Measurements from ENCODE around the gene HIGD1A. TPM values are rescaled to one million over a fixed set of nuclear protein-coding genes. Genes with fewer than 3 reads are reported as not detected.

Gene HIGD1A
- polyA plus RNA-seq, 1 donor (not counting 4 experiments of a cell fraction or from before 2014, with no cell fraction given) = 443 TPM

GRCh38 chr3:42749753-42750231 is 54.5 kb downstream of the HIGD1A start:
- TF ChIP-seq CTCF (optimal IDR thresholded peaks at IDR 0.05 in 1 of 3, IDR thresholded peaks at IDR 0.05 in 1 of 3, conservative IDR thresholded peaks at IDR 0.05 in 1 of 3; ENCODE audit: extremely low read depth in 1 of 3, insufficient read depth in 2 of 3, low read length in 3 of 3) (peak; percentile 57 to 70 (median 65)), EZH2 (IDR thresholded peaks at IDR 0.05; ENCODE audit: low read length) (no peak)
- no peaks in the 10 kb centered on the region for H3K36me3 ChIP-seq (ENCODE audit: control insufficient read depth in 2 of 2, extremely low read depth in 1 of 2, insufficient read depth in 2 of 2, low read length in 2 of 2)
- no peak overlapping the region for H3K4me3 ChIP-seq (ENCODE audit: control insufficient read depth in 2 of 3, extremely low read depth in 1 of 3, insufficient read depth in 2 of 3, low read depth in 1 of 3, low read length in 3 of 3)
- H3K27ac ChIP-seq (ENCODE audit: control insufficient read depth, insufficient read depth, low read length) = no peak overlapping the region
- FAIRE-seq (peak; percentile 26), DNase-seq (ENCODE audit: low read depth, low spot score) (no peak)
- H2AFZ ChIP-seq (ENCODE audit: control insufficient read depth, low read length) = no peak overlapping the region
- H3K9me3 ChIP-seq (ENCODE audit: control insufficient read depth, low read depth, low read length) = no peaks in the 10 kb centered on the region
- H3K27me3 ChIP-seq (ENCODE audit: control insufficient read depth, extremely low read depth, insufficient read depth, low read length) = no peaks in the 10 kb centered on the region
- no peaks in the 10 kb centered on the region for H3K9me1 ChIP-seq (ENCODE audit: control insufficient read depth, extremely low read depth, insufficient read depth, low read length)
- no peak overlapping the region for H3K4me2 ChIP-seq (ENCODE audit: control insufficient read depth, extremely low read depth, insufficient read depth, low read depth, low read length)
- H3K79me2 ChIP-seq (ENCODE audit: control insufficient read depth, insufficient read depth, low read length) = no peaks in the 10 kb centered on the region
- dilution Hi-C loops (cut with MboI; ENCODE audit: extremely low pct_ligation_motif_present, low sequenced_read_pairs) = no loop called here
- no peaks in the 10 kb centered on the region for H4K20me1 ChIP-seq (ENCODE audit: control insufficient read depth, extremely low read depth, insufficient read depth, low read length)
- H3K4me1 ChIP-seq (ENCODE audit: control insufficient read depth, extremely low read depth, insufficient read depth, low read length) = peaks cover 9% of the 10 kb centered on the region
- no peak overlapping the region for H3K9ac ChIP-seq (ENCODE audit: control insufficient read depth, extremely low read depth, insufficient read depth, low read length)

- Histone ChIP-seq H3K36me3 (ENCODE audit: control insufficient read depth in 2 of 2, extremely low read depth in 1 of 2, insufficient read depth in 2 of 2, low read length in 2 of 2) (no peaks in the 10 kb centered on the region), H3K9ac (ENCODE audit: control insufficient read depth, extremely low read depth, insufficient read depth, low read length) (no peak overlapping the region), H2AFZ (ENCODE audit: control insufficient read depth, low read length) (no peak overlapping the region), H3K9me1 (ENCODE audit: control insufficient read depth, extremely low read depth, insufficient read depth, low read length) (no peaks in the 10 kb centered on the region), H3K27me3 (ENCODE audit: control insufficient read depth, extremely low read depth, insufficient read depth, low read length) (no peaks in the 10 kb centered on the region), H3K4me3 (ENCODE audit: control insufficient read depth in 2 of 3, extremely low read depth in 1 of 3, insufficient read depth in 2 of 3, low read depth in 1 of 3, low read length in 3 of 3) (no peak overlapping the region), H3K4me1 (ENCODE audit: control insufficient read depth, extremely low read depth, insufficient read depth, low read length) (peaks cover 9% of the 10 kb centered on the region), H3K4me2 (ENCODE audit: control insufficient read depth, extremely low read depth, insufficient read depth, low read depth, low read length) (no peak overlapping the region), H3K9me3 (ENCODE audit: control insufficient read depth, low read depth, low read length) (no peaks in the 10 kb centered on the region), H3K27ac (ENCODE audit: control insufficient read depth, insufficient read depth, low read length) (no peak overlapping the region), H4K20me1 (ENCODE audit: control insufficient read depth, extremely low read depth, insufficient read depth, low read length) (no peaks in the 10 kb centered on the region), H3K79me2 (ENCODE audit: control insufficient read depth, insufficient read depth, low read length) (no peaks in the 10 kb centered on the region)
- no peak for TF ChIP-seq CTCF (optimal IDR thresholded peaks at IDR 0.05 in 1 of 3, IDR thresholded peaks at IDR 0.05 in 1 of 3, conservative IDR thresholded peaks at IDR 0.05 in 1 of 3; ENCODE audit: extremely low read depth in 1 of 3, insufficient read depth in 2 of 3, low read length in 3 of 3)
- TF ChIP-seq EZH2 (IDR thresholded peaks at IDR 0.05; ENCODE audit: low read length) = no peak
- dilution Hi-C loops (cut with MboI; ENCODE audit: extremely low pct_ligation_motif_present, low sequenced_read_pairs) = no loop called here
- FAIRE-seq (no peak), DNase-seq (ENCODE audit: low read depth, low spot score) (no peak)
Measured at GRCh38 chr3:42749025-42749752, 55.1 kb downstream of the HIGD1A start.
